HG03442 (cell line): Measurements from ENCODE around the gene SURF2.
"Not testable (repeated sequence)": the region's sequence is repeated elsewhere in the genome, so short reads cannot be mapped to it uniquely, and the experiment has no call there.

Experiments
- ATAC-seq: cut with Tn5 transposase; IDR thresholded peaks from one replicate; pipeline ENCODE4 v1.9.1; 2021; ENCODE audit warnings: mild to moderate bottlenecking, moderate library complexity; ENCODE audit not compliant: unreplicated experiment

The SURF2 gene

GRCh38 chr9:133356391-133357091, at the start of gene SURF2, which contains the start of gene SURF1:
SURF2 (plus strand) TSS chr9:133356550; CDS start chr9:133356593, 43 bp downstream.
SURF1 (minus strand) TSS chr9:133356487; CDS start chr9:133356453, 34 bp downstream.
- ATAC-seq, result peak; percentile 45

DNA sequence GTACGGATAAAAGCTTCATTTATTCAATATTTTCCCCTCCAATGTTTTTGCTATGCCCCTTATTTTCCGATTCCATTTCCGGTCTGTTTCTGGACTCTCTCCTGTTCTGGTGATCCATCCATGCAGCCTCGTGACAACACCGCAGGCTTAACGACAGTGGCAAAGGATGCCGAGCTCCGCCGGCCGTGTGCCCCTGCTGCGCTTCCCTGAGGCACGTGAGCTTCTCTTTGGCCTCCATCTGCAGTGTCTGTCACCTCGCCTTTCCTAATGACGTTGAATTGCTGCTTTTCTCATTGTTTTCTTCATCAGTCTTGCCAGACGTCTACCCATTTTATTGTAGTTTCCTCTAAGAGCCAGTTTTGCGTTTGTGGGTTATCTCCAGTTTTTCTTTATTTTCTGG, 49.0 kb upstream of the SURF2 start:
- ATAC-seq, result no peak

- ATAC-seq, result no peak
These were observed 46.7 kb upstream of the SURF2 start for GRCh38 chr9:133309608-133310007.

GRCh38 chr9:133315997-133316396, 40.4 kb upstream of the SURF2 start:
- no peak for ATAC-seq

GRCh38 chr9:133317551-133317950, 38.8 kb upstream of the SURF2 start:
- not testable (repeated sequence) for ATAC-seq

- ATAC-seq, result no peak
These were observed 35.9 kb upstream of the SURF2 start for GRCh38 chr9:133320421-133320881.

DNA sequence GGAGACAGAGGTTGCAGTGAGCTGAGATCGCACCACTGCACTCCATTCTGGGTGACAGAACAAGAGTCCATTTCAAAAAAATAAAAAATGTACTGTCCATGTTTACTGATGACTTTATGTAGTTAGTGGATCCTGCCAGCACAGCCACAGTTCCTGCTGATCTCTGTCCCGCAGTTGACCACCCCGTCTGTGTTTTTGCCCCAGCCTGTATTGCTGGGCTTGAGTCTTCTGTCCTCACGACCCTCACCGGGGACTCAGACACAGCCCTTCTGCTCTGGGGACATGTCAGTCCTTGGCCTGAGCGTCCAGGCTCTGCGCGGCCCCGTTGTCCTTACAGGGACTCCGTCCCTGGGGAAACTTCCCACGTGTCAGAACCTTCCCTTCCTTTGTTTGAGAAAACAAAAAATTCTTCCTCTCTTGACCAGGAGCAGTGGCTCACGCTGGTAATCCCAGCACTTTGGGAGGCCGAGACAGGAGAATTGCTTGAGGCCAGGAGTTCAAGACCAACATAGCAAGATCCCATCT, 34.9 kb upstream of the SURF2 start:
- ATAC-seq, result no peak

- no peak for ATAC-seq
These were observed 33.6 kb upstream of the SURF2 start for GRCh38 chr9:133322701-133323100.

- no peak for ATAC-seq
These were observed 33.1 kb upstream of the SURF2 start for GRCh38 chr9:133323211-133323610.

GRCh38 chr9:133323991-133324703, 32.2 kb upstream of the SURF2 start:
- ATAC-seq, result no peak

- not testable (repeated sequence) for ATAC-seq
These were observed 29.3 kb upstream of the SURF2 start for GRCh38 chr9:133327021-133327420.

DNA sequence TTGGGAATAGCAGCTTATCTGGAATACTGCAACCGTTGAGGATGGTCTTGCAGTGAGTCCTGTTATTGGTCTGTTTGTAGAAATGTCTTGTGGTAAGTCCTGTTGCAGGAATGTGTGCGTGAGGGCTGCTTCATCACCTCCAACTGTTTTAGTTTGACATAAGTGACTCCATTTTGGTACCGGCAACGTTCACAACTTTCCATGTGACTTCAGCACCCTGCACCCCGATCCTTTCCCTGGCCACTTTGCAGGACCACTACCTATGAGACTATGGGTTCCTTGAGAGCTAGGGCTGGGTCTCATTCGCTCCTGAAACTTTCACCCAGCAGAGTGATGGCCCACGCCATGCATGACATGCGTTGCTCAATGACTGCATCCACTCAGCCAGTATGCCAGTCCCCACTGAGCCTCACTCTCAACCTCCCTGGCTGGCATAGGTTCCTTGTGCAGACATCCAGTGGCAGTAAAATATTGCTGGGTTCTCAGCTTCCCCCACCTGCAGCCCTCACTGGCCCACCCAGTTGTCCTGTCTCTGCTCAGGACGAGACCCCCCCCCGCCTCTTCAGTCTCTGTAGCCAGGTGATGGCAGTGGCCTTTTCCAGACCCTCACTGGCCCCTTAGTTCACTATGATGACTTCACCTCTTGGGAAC, 28.4 kb upstream of the SURF2 start:
- no peak for ATAC-seq

GRCh38 chr9:133329306-133330156, 26.8 kb upstream of the SURF2 start:
- not testable (repeated sequence) for ATAC-seq

DNA sequence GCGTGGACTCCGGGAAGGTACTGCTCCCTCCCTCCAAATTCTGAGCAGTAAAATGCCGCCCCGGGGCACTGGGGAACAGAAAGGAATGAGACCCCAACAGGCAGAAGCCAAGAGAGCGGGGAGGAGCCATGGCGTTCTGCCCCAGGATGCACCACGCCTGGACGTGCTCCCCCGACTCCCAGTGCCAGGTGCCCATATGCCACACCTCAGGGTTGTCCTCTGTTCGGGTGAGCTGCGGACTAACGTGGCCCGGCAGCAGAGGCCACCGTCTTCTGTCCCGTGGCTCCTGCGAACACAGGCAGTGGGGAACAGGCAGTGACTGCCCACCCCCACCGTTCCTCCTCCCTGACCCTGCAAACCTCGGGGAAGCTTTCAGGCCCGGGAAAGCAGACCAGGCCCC, 25.1 kb upstream of the SURF2 start:
- ATAC-seq, result no peak

DNA sequence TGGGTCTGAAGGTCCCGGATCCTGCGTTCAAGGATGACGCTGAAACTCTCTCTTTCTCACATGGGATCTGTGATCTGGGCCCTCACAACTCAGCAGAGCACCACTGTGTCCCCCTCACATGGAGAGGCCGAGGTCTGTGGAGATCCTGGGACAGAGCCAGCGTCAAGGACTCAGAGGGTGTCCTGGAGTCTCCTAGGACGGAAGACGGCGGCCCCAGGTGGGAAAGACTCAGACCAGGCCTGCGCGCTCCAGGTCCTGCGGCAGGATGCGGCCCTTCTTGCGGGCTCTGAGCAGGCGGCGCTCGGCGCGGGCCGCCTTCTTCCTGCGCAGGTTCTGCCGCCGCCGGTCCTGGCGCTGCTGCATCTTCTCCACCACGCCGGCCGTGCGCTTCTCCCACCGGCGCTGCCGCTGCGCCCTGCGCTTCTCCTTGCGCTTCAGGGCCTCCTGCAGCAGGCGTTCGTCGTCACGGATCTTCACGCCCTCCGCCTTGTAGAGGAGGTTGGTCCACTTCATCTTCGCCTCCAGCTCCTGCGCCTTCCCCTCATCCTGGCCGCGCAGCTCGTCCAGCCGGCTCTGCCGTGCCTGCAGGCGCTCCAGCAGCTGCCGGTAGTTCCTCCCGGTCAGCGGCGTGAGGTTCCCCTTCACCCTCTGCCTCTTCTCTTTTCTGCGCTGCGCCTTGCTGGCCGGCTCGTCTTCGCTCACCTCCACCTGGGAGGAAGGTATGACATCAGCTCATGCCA, 24.5 kb upstream of the SURF2 start:
- no peak for ATAC-seq

- ATAC-seq, result no peak
These were observed 24.0 kb upstream of the SURF2 start for GRCh38 chr9:133332381-133332730.

DNA sequence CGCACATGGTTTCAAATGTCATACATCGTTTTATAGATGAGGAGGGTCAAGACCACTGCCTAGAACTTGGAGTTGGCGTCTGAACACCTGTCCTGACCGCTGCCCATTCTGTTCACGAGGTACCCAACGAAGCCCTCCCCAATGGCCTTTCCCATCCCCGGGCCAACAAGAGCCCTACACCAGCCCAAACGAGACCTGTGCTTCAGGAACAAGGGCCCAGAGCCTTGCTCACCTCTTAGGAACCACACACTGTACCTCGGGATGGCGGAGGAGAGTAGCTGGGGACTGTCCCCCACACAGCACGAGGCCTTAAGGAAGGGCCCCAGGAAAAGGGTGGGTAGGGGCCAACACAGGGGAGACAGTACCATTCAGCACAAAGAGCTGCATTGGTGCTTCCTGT, 23.3 kb upstream of the SURF2 start:
- no peak for ATAC-seq

- ATAC-seq, result no peak
These were observed 22.8 kb upstream of the SURF2 start for GRCh38 chr9:133333566-133333965.

GRCh38 chr9:133334161-133334560, 22.2 kb upstream of the SURF2 start:
- no peak for ATAC-seq

DNA sequence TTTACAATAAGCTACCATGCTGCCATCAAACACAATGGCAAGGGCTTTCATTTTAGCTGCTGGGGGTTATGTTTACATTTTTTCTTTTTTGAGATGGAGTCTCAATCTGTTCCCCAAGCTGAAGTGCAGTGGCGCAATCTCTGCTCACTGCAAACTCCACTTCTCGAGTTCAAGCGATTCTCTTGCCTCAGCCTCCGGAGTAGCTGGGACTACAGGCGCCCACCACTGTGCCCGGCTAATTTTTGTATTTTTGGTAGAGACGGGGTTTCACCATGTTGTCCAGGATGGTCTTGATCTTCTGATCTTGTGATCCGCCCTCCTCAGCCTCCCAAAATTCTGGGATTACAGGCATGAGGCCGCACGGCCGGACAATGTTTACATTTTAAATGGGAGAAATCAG, 21.5 kb upstream of the SURF2 start:
- not testable (repeated sequence) for ATAC-seq
